AG09319 (cell line): ENCODE data around the gene STMND1.

Experiments
- DNase-seq: peaks from one replicate; pipeline ENCODE4 v3.0.0-alpha.2; 2010; ENCODE audit warnings: low read depth; ENCODE audit errors: extremely low read depth
- TF ChIP-seq, protein P1 (sequence below): IDR thresholded peaks from 2 replicates; pipeline ENCODE4 v1.5.1; 2011; ENCODE audit warnings: low read depth, mild to moderate bottlenecking, inconsistent platforms, low read length, moderate library complexity

STMND1 gene

GRCh38 chr6:17178326-17178725 is 76.5 kb downstream of the STMND1 start:
- TF ChIP-seq, protein P1, sequence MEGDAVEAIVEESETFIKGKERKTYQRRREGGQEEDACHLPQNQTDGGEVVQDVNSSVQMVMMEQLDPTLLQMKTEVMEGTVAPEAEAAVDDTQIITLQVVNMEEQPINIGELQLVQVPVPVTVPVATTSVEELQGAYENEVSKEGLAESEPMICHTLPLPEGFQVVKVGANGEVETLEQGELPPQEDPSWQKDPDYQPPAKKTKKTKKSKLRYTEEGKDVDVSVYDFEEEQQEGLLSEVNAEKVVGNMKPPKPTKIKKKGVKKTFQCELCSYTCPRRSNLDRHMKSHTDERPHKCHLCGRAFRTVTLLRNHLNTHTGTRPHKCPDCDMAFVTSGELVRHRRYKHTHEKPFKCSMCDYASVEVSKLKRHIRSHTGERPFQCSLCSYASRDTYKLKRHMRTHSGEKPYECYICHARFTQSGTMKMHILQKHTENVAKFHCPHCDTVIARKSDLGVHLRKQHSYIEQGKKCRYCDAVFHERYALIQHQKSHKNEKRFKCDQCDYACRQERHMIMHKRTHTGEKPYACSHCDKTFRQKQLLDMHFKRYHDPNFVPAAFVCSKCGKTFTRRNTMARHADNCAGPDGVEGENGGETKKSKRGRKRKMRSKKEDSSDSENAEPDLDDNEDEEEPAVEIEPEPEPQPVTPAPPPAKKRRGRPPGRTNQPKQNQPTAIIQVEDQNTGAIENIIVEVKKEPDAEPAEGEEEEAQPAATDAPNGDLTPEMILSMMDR: no peak
- no peak for DNase-seq

- TF ChIP-seq, protein P1: no peak
- DNase-seq: no peak
Observed at GRCh38 chr6:17178754-17179529, 77.1 kb downstream of the STMND1 start.

- TF ChIP-seq, protein P1: no peak
- no peak for DNase-seq
Observed at GRCh38 chr6:17179530-17180073, 77.8 kb downstream of the STMND1 start.
